Erythroblast (primary cell): ENCODE measurements around the gene TMEM161A.
"Not testable (repeated sequence)": the region's sequence is repeated elsewhere in the genome, so short reads cannot be mapped to it uniquely, and the experiment has no call there.

Experiments
- DNase-seq, 2 experiments: peaks; one replicate each; lab custom pipeline; 2025; lab: John Stamatoyannopoulos, UW
- GATA1 ChIP-seq: IDR thresholded peaks from 2 replicates; pipeline ENCODE4 v1.6.1; 2011; ENCODE audit warnings: low read depth, mild to moderate bottlenecking, control low read depth, low read length, moderate library complexity
- POLR2A ChIP-seq: IDR thresholded peaks from 2 replicates; pipeline ENCODE4 v1.6.1; 2011; ENCODE audit warnings: mild to moderate bottlenecking, low read length

TMEM161A gene

GRCh38 chr19:19105365-19106055 lies 32.8 kb downstream of the TMEM161A start:
- DNase-seq = peak in 1 of 2 experiments; percentile 66
- TF ChIP-seq POLR2A (no peak), GATA1 (no peak)

GRCh38 chr19:19103167-19103566 lies 35.1 kb downstream of the TMEM161A start:
- TF ChIP-seq POLR2A (no peak), GATA1 (no peak)
- DNase-seq = no peak

GRCh38 chr19:19102566-19102965 lies 35.7 kb downstream of the TMEM161A start:
- not testable (repeated sequence) for DNase-seq

GRCh38 chr19:19101540-19101939 lies 36.7 kb downstream of the TMEM161A start:
- TF ChIP-seq GATA1 (no peak), POLR2A (no peak)
- DNase-seq = no peak

GRCh38 chr19:19098703-19099632 lies 39.3 kb downstream of the TMEM161A start:
- no peak for TF ChIP-seq POLR2A
- TF ChIP-seq GATA1 = no peak
- no peak for DNase-seq

- TF ChIP-seq POLR2A (no peak), GATA1 (no peak)
- no peak for DNase-seq
Observed at GRCh38 chr19:19098084-19098702, 40.1 kb downstream of the TMEM161A start.

GRCh38 chr19:19096641-19097627 lies 41.3 kb downstream of the TMEM161A start:
- TF ChIP-seq POLR2A = no peak
- no peak for TF ChIP-seq GATA1
- no peak for DNase-seq

- no peak for TF ChIP-seq GATA1
- TF ChIP-seq POLR2A = no peak
- no peak for DNase-seq
Observed at GRCh38 chr19:19095691-19096090, 42.6 kb downstream of the TMEM161A start.

DNA sequence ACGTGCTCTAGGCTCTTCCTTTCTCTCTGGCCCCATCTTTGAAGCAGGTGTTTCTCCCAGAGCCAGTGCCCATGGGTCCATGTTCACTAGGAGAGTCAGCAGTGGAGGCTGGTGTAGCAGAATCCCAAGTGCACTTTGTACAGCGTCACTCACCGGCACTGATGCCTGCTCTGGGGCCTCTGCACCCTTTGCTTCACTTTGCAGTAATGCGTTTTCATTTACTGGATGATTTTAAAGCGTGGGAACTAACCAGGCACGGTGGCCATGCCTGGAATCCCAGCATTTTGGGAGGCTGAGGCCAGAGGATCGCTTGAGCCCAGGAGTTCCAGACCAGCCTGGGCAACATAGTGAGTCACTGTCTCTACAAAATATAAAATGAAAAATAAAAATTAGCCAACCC lies 43.8 kb downstream of the TMEM161A start:
- TF ChIP-seq GATA1 = no peak
- TF ChIP-seq POLR2A = no peak
- DNase-seq = no peak

DNA sequence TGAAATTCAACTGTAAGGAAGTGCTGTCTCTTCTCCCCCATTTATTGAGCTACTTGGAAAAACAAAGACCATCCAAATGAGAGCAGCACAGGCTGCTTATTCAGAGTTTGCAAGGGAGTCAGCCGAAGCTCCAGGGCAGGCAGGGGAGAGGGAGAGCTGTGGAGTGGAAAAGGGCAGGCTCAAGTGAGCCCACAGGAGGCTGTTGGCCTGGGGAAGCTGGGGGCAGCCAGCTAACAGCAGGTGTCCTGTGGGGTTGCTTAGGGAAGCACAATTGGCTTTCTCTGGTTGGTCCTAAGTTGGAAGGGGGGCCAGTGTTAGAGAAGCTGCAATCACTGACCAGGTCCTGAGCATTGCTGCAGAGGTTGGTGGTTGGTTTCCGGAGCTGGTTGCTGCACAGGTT lies 50.6 kb downstream of the TMEM161A start:
- no peak for DNase-seq
- TF ChIP-seq GATA1 = no peak
- TF ChIP-seq POLR2A = no peak

DNA sequence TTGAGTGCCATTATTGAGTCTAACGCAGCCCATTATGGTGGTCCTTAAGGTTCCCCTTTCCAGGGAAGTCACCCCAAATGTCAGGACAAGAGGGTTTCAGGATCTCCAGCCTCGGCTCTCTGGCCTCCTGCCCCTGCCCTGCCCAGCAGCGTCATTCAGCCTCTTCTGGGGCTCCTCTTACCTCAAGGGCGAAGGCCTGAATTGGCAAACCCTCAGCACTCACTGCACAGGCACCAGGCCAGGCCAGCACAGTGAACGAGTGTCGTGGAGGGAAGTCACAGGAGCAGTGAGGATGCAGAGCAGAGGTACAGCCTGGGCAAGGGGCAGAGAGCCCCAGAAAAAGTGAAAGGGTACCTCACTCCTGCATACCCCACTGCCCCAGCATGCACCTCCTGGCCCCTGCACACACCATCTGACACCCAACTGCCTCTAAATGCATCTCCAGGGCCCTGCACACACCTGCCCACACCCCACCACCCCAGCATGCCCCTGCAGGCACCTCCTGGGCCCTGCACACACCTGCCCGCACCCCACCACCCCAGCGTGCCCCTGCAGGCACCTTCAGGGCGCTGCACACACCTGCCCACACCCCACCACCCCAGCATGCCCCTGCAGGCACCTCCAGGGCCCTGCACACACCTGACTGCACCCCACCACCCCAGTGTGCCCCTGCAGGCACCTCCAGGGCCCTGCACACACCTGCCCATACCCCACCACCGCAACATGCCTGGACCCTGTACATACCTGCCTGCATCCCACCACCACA lies 54.7 kb downstream of the TMEM161A start:
- no peak for DNase-seq
- TF ChIP-seq GATA1 = no peak
- no peak for TF ChIP-seq POLR2A

GRCh38 chr19:19081642-19082151 lies 56.6 kb downstream of the TMEM161A start:
- TF ChIP-seq GATA1 (no peak), POLR2A (no peak)
- DNase-seq = no peak
